ENCODE results near the gene HM13. TPM values are rescaled to one million over a fixed set of nuclear protein-coding genes. Genes with fewer than 3 reads are reported as not detected.

The HM13 gene
- total RNA-seq, 2 donors from 2014 or later = 108 to 124 TPM

DNA sequence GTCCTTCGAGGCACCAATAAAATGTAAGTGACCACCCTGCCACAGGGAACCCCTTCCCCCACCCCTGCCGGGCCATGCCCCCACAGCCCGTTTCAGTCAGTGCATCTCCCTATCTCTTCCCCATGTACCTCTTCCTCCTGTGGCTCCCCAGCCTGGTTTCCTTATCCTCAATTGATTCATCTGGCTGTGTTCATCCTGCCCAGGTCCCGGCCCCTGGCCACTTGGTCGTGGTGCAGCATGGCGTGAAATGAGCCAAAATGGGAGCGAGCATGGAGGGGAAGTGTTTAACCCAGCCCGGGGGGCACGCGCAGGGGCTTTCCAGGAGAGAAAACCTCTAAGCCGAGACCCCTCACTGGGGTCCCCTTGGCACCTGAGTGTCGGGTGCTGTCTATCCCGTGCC, 35.9 kb downstream of the HM13 start:
- DNase-seq (ENCODE audit: low spot score in 2 of 2) = no peak
- Mint-ChIP-seq H3K27ac (peak overlapping the region; percentile 86 to 94), H3K36me3 (peaks cover 34 to 35% of the 10 kb centered on the region in 2 donors)

DNA sequence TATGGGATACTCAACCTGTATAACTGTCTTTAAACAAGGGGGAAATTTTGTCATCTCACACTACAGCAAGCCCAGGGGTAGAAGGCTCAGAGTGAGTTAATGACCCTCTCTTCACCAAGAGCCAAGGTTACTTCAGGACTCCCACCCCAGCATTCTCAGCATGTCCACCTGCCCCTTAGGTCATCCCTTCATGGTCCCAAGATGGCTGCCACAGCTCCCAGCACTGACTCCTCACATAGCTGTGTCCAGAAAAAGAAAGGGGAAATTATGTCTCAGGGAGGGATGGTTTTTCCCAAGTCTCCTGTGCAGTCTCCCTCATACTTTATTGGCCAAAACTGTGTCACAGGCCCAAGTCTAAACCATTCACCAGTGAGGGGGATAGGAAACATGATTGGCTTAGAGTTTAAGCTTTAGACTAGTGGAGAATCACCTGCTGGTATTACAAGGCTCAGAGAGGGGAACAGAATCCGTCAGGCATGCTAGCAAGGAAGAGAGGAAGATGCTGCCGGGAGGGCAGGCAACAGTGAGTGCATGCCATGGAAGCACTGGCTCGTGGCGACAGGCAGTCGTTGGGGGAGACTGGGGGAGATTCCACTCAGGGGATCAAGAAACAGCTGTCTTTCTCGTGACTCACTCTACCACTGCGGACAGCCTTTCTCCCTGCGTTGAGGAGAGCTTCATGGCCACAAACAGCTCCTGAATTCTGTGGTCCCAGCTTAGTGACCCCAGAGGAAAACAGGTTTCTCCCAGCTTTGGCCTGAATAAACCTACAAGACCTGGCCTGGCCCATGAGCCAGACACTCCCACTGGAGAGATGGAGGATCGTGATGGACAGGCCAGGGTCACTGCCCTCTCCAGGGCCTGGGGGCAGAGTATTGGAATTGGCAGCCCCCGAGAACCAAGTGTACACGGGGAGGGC, 37.2 kb downstream of the HM13 start:
- no peaks in the 10 kb centered on the region for H3K9me3 Mint-ChIP-seq
- peak overlapping the region; percentile 9 to 30 for H3K27ac Mint-ChIP-seq
- H3K36me3 Mint-ChIP-seq = peaks cover 34 to 35% of the 10 kb centered on the region in 2 donors

More for the DNA sequence above, 35.9 kb downstream of the HM13 start:
- no peak for ATAC-seq
- H3K9me3 Mint-ChIP-seq = no peaks in the 10 kb centered on the region

DNA sequence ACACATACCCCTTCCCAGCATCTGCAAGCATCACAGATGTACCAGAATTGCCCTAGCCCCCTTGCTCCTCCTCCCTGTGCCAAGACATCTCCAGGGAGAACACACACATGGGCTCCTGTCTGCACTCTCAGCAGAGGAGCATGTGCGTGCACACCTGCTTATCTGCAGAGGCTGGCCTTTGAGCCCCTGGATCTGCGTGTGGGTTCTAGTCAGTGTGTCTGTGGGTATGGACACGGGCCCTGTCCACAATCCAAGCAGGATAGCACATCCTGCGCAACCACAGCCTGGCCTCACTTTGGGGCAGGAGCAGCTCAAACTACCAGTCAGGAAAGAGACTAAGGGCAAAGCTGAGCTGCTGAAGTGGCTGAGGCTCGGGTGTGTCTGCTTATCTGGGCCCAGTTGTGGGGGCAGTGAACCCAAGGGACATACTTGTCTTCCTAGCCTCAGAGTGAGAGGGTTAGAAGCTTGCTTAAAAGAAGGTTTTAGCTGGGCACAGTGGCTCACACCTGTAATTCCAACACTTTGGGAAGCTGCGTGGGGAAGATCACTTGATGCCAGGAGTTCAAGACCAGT, 41.0 kb downstream of the HM13 start:
- ATAC-seq = no peak
- peaks cover 7 to 9% of the 10 kb centered on the region in 2 donors for H3K36me3 Mint-ChIP-seq

More for the DNA sequence above, 37.2 kb downstream of the HM13 start:
- ATAC-seq (no peak), DNase-seq (ENCODE audit: low spot score in 2 of 2) (no peak)

DNA sequence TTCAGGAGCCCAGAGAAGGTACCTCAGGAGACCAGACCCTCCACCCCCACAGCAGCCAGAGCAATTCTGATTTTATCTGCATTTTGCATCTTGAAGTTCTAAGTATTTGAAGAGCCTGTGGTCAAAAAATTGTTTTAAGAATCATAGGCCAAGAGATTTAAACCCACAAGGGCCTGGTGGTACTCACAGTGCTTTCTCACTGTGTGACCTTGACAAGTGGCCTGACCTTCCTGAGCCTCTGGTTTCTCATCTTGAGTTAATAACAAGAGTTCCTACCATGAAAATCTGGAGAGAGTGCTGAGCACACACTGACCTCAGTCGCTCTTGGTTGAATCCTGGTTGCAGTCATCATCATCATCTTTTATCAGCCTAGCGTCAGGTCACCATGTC, 45.5 kb downstream of the HM13 start:
- DNase-seq (ENCODE audit: low spot score in 2 of 2) (no peak), ATAC-seq (peak; percentile 23 to 29)
- Mint-ChIP-seq H3K27ac (peak overlapping the region; percentile 84 to 88), H3K36me3 (peaks cover 21 to 23% of the 10 kb centered on the region in 2 donors), H3K9me3 (no peaks in the 10 kb centered on the region)

More for the DNA sequence above, 41.0 kb downstream of the HM13 start:
- peak overlapping the region in 1 of 2 donors; percentile 81 for H3K27ac Mint-ChIP-seq
- no peaks in the 10 kb centered on the region for H3K9me3 Mint-ChIP-seq
- DNase-seq (ENCODE audit: low spot score in 2 of 2) = no peak

DNA sequence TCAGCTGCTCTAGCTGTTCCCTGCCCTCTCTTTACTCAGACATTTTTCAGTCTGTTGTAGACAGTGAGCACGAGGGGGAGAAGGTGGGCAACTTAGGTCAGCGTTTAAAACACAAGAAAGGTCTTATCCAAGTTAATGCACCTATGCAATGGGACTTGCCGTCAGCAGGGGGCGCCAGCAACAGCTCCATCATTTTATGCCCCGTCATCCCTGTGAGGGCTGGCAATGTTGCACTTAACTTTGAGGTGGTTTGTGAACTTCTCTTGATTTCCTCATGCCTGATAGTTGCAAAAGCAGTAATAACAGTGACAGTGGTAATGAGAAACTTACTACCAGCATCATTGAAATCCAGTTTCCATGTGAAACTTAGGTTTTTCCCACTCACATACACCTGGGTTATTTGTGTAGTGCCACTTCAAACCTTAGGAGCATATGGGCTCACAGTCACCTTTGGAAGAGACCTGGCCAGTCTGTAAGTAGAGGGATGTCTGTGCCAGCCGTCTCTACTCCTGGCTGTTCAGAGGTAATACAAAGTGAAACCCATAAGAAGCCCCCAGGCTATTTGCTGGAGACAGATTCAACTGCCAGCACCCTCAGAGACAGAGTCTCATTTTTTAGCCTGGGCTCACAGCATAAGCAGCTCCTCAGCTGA, 46.0 kb downstream of the HM13 start:
- H3K27ac Mint-ChIP-seq = peak overlapping the region; percentile 84 to 88
- peaks cover 21 to 23% of the 10 kb centered on the region in 2 donors for H3K36me3 Mint-ChIP-seq
- ATAC-seq (peak; percentile 67 to 75), DNase-seq (ENCODE audit: low spot score in 2 of 2) (peak; percentile 75 to 79)
- H3K9me3 Mint-ChIP-seq = no peaks in the 10 kb centered on the region

DNA sequence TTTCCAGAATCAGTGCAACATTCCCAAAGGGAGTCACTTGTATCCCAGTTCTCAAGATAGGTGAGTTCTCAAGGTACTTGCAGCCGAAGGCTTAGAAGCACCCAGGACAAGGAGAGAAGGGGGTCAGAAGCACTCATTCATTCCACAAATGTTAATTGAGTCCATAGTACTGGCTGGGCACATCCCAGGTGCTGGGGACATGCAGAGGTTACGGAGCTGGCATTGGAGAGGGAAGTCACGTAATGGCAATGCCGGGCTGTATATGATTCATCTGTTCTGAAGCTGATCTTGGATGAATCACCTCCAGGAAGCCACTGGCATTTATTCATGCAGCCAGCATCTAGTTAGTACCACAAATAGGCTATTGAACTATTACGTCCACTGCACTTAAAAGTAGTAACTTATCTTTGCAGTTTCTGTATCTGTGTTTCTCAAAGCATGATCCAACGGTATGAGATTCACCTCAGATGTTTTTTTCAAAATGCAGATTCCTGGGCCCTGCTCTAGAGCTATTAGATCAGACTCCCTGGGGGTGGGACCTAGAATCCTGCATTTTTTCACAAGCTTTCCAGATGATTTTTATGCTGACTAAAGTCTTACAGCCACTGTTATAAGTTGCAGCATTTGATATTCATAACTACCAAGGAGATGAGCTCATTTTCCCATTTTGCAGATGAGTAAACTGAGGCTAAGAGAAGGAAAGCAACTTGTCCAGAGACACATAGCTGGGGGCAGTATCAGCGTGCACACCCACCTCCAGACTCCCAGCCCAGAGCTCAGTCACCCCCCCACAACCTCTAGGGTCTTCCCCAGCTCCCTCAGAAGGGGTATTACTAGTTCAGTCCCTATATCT, 46.7 kb downstream of the HM13 start:
- ATAC-seq (peak in 1 of 2 donors; percentile 64), DNase-seq (ENCODE audit: low spot score in 2 of 2) (no peak)
- Mint-ChIP-seq H3K27ac (peak overlapping the region; percentile 84 to 88), H3K9me3 (no peaks in the 10 kb centered on the region), H3K36me3 (peaks cover 21 to 23% of the 10 kb centered on the region in 2 donors)

DNA sequence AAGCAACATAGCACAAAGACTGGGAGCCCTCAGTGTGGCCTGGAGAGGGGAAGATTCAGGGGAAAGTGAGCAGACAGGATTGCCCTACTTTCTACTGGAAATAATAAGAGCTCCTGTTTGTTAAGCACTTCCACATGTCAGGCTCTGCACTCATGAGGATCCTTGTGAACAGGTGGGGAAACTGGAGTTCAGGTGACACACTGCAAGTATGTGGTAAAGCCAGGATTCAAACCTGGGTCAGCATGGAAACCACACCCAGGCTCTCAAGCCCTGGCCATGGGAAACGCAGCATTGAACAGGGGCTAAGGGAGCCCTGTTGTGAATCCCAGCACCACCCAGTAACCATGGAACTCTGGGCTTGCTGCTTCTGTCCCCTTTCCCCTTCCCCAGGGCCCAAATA, 48.0 kb downstream of the HM13 start:
- ATAC-seq = no peak
- no peak for DNase-seq (ENCODE audit: low spot score in 2 of 2)
- Mint-ChIP-seq H3K27ac (no peak overlapping the region), H3K36me3 (peaks cover 21 to 23% of the 10 kb centered on the region in 2 donors), H3K9me3 (no peaks in the 10 kb centered on the region)

DNA sequence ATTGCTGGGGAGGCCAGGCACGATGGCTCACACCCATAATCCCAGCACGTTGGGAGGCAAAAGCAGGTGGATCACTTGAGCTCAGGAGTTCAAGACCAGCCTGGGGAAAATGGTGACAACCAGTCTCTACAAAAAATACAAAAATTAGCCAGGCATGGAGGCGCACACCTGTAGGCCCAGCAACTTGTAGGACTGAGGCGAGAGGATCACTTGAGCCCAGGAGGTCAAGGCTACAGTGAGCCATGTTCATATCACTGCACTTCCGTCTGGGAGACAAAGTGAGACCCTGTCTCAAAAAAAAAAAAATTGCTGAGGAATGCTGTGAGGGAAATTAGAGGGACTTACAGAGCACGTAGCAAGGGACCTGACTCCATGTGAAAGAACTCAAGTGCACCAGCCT, 50.0 kb downstream of the HM13 start:
- ATAC-seq (no peak), DNase-seq (ENCODE audit: low spot score in 2 of 2) (no peak)
- H3K36me3 Mint-ChIP-seq = peaks cover 19 to 21% of the 10 kb centered on the region in 2 donors
- H3K9me3 Mint-ChIP-seq = no peaks in the 10 kb centered on the region
- H3K27ac Mint-ChIP-seq = peak overlapping the region; percentile 44 to 65

DNA sequence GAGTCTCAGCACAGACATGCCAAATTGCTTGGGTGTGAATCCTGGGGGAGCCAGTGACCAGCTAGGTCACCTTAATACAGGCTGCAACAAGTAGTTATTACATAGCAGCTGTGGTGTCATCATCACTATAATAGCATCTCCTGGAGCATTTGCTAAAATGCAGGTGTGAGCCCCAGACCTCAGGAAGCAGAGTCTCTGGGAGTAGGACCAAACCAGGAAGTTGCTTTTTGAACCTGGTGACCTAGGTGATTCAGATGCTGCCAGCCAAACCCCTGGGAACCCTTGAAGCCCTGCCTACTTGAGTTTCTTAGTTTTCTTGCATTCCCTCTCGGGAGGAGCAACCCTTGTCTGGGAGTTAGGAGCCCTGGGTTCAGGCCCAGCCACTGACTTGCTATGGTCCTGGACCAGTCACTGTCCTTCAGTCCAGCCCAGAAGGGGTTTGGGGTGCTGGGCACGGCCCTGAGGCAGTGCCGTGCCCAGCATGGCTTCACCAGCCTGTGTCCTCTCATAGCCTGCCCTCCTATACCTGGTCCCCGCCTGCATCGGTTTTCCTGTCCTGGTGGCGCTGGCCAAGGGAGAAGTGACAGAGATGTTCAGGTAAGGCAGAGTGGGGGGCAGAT, 51.6 kb downstream of the HM13 start:
- peak overlapping the region in 1 of 2 donors; percentile 82 for H3K27ac Mint-ChIP-seq
- no peak for ATAC-seq
- peaks cover 12 to 13% of the 10 kb centered on the region in 2 donors for H3K36me3 Mint-ChIP-seq

DNA sequence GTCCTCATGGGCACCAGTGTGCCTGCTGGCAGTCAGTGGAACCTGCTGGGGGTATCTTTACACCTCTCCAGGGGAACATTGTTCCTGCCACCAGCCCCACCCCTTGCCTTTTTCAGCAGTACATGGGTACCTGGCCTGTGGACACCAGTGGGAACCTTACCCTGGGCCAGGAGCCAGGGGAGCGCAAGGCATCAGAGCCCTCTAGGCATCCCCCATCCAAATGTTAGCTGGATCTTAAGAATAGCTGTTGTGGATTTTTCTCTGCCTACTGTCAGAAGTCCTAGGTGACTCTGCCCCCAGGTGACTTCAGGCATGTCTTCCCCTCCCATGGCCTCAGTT, 52.0 kb downstream of the HM13 start:
- H3K36me3 Mint-ChIP-seq = peaks cover 8 to 10% of the 10 kb centered on the region in 2 donors
- H3K27ac Mint-ChIP-seq = peak overlapping the region in 1 of 2 donors; percentile 82
- H3K9me3 Mint-ChIP-seq = no peaks in the 10 kb centered on the region
- DNase-seq (ENCODE audit: low spot score in 2 of 2) = no peak
- ATAC-seq = no peak

More for the DNA sequence above, 51.6 kb downstream of the HM13 start:
- DNase-seq (ENCODE audit: low spot score in 2 of 2) = no peak
- H3K9me3 Mint-ChIP-seq = no peaks in the 10 kb centered on the region

DNA sequence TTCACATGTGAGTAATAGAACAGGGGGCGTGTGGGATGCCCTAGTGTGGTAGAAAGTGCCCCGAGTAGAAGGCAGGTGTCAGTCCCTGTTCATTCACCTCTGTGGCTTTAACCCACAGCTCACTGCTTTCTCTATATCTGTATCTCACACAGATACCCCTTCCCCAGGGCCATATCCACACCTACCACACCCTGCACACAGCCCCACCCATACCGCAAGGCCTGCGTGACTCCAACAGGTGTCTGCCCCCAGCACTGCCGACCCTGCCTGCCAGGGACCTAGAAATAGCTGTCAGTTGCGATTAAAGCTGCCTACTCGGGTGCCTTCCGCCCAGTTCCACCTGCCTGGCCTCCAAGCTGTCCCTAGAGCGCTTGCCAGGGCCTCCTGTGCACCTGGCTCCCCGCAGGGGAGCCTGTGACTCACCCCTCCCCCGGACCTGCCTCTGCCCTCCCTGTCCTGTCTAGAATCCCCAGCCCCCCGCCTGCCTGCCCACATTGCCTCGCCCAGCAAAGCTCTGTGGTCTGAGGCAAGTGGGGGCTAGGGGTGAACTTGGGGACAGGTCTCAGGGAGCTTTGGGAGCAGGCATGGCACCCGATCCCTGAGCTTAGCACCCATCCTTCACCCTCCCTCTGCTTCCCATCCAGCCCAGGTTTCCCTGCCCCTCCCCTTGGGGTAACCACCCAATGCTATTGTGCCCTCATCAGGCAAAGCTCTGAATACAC, 52.6 kb downstream of the HM13 start:
- Mint-ChIP-seq H3K9me3 (no peaks in the 10 kb centered on the region), H3K27ac (peak overlapping the region in 1 of 2 donors; percentile 82), H3K36me3 (peaks cover 3 to 4% of the 10 kb centered on the region in 2 donors)
- DNase-seq (ENCODE audit: low spot score in 2 of 2) (no peak), ATAC-seq (peak; percentile 62 to 63)

DNA sequence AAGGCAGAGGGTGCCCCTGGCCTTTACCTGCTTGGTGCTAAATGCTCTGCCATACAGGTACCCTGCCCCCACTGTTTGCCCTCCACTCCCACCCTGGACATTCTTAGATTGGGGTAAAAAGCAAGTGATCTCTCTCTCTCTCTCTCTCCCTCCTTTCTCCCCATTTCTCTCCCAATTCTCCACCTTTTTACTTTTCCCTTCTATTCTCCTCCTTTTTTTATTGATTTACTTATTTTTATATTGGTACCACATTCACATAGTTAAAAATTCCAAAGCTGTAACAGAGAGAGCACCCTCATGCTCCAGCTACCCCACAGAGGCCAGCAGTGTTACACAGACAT, 53.1 kb downstream of the HM13 start:
- DNase-seq (ENCODE audit: low spot score in 2 of 2) = no peak
- no peaks in the 10 kb centered on the region for H3K36me3 Mint-ChIP-seq
- H3K9me3 Mint-ChIP-seq = no peaks in the 10 kb centered on the region
- ATAC-seq = no peak
- peak overlapping the region in 1 of 2 donors; percentile 82 for H3K27ac Mint-ChIP-seq

DNA sequence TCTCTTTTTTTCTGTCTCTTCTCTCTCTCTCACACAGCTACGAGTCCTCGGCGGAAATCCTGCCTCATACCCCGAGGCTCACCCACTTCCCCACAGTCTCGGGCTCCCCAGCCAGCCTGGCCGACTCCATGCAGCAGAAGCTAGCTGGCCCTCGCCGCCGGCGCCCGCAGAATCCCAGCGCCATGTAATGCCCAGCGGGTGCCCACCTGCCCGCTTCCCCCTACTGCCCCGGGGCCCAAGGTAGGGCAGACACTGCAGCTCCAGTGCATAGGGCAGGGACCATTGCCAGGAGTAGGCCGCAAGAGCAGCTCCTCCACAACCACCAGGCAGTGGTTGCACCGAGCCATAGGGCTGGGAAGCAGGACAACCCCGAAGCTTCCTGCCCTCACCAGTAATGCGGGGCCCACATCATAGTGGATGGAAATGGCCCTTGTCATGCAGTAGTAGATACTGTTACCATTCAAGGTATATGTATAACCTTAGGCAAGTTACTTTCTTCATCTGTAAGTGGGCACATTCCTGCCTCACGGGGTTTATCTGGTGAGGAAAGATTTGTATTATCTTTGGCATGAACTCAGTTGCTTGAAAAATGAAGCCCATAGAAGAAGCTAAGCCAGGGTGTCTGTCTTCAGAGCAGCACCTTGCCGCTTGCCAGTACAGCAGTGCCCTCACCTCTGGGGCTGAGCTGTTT, 53.9 kb downstream of the HM13 start:
- Mint-ChIP-seq H3K9me3 (no peaks in the 10 kb centered on the region), H3K36me3 (peaks cover 0 to under 1% of the 10 kb centered on the region in 2 donors), H3K27ac (peak overlapping the region; percentile 79 to 82)
- ATAC-seq (no peak), DNase-seq (ENCODE audit: low spot score in 2 of 2) (no peak)

DNA sequence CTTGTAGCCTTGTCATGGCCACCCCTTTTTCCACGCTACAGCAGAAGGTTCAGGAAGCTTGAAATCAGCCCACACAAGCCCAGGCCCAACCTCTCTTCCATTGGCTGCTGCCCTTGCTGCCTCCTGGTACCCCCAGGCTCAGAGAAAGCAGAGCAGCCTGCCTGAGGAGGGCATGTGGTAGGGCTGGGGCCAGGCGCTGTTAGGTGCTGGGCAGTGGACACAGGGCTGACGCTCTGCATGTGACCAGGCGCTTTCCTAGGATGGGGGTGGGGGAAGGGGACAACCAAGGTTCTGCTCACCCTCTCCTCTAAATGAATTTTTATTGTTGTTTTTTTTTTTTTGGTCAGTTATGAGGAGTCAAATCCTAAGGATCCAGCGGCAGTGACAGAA, 54.5 kb downstream of the HM13 start:
- DNase-seq (ENCODE audit: low spot score in 2 of 2) (no peak), ATAC-seq (no peak)
- H3K36me3 Mint-ChIP-seq = peaks cover 0 to 6% of the 10 kb centered on the region in 2 donors
- H3K9me3 Mint-ChIP-seq = no peaks in the 10 kb centered on the region
- peak overlapping the region; percentile 72 to 79 for H3K27ac Mint-ChIP-seq
